22Rv1 (cell line): Measurements from ENCODE around the gene PRR5.

ENCODE experiments used
- ZFX ChIP-seq: fragments of 450-650 bp; IDR thresholded peaks from 2 replicates; pipeline ENCODE4 v1.6.1; 2017; ENCODE audit warnings: antibody characterized with exemption, borderline replicate concordance
- TF ChIP-seq, protein P1 (sequence below): fragments of 450-650 bp; IDR thresholded peaks from 2 replicates; pipeline ENCODE4 v1.5.1; 2017; ENCODE audit warnings: mild to moderate bottlenecking

- TF ChIP-seq, protein P1, sequence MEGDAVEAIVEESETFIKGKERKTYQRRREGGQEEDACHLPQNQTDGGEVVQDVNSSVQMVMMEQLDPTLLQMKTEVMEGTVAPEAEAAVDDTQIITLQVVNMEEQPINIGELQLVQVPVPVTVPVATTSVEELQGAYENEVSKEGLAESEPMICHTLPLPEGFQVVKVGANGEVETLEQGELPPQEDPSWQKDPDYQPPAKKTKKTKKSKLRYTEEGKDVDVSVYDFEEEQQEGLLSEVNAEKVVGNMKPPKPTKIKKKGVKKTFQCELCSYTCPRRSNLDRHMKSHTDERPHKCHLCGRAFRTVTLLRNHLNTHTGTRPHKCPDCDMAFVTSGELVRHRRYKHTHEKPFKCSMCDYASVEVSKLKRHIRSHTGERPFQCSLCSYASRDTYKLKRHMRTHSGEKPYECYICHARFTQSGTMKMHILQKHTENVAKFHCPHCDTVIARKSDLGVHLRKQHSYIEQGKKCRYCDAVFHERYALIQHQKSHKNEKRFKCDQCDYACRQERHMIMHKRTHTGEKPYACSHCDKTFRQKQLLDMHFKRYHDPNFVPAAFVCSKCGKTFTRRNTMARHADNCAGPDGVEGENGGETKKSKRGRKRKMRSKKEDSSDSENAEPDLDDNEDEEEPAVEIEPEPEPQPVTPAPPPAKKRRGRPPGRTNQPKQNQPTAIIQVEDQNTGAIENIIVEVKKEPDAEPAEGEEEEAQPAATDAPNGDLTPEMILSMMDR: no peak
- TF ChIP-seq ZFX: no peak
Measured at GRCh38 chr22:44760476-44760875, 58.5 kb downstream of the PRR5 start.
